ENCODE data around the gene JADE1.

JADE1 gene

DNA sequence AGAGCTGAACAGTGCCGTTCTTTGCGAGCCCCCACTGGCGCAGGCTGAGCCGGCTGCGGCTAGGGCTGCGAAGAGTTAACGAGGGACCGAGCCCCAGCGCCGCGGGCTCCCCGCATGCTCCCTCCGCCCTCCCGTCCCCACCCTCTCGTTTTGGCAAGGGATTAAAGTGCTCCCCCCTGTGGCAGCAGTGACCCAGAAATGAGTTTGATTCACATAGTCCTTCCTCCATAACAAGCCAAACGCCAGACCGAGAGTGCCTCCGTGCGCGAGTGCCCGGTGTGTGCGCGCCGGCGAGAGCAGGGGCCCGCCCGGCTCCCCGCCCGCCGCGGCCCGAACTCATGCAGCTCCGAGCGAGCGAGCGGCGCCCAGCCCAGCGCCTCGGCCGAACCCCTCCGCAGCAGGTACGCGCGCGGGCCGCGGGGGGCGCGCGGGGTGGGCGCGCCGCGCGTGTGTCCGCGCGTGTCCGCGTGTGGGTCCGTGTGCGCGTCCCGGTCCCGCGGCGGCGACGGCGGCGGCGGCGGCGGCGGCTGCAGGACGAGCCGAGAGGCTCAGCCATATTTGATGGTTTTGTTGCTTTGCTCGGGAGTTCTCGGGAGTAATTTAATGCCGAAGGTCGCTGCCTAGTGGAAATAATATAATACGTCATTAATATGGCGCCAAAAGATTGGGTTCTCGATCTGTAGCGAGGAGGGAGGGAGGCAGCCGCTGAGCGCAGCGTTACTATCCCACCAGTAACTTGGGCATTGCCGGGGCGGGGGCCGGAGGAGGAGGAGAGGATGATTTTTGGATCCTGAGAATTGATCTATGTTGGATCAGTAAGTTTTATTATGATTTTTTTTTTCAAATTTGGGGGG is at the start of gene JADE1:
TSS of gene JADE1 (plus strand) at position 224 of the 854 bp plus-strand sequence. CDS start 22,059 bp downstream, outside the sequence.
- peak; percentile 84 for DNase-seq

DNA sequence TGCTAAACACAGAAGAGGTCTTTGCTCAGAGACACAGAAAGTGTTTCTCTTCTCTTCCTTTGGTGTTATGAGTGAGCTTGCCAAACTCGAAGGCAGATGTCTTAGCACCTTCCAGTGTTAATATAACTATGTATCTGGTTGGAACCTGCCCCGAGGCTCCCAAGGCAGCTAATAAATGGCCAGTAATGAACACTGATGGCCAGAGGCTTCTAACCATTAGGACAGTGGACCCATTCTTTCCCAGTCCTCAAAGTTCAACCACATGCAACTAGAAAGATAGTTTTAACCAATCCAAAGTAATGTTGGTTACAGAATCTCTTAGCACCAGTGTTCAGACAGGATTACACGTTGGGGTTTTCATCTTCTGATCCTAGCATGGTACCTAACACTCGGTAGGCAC is 42.7 kb upstream of the JADE1 start:
- DNase-seq, result no peak

- no peak for DNase-seq
Observed at GRCh38 chr4:128768373-128768996, 41.0 kb upstream of the JADE1 start.

GRCh38 chr4:128769011-128769410 is 40.5 kb upstream of the JADE1 start:
- DNase-seq, result no peak

DNA sequence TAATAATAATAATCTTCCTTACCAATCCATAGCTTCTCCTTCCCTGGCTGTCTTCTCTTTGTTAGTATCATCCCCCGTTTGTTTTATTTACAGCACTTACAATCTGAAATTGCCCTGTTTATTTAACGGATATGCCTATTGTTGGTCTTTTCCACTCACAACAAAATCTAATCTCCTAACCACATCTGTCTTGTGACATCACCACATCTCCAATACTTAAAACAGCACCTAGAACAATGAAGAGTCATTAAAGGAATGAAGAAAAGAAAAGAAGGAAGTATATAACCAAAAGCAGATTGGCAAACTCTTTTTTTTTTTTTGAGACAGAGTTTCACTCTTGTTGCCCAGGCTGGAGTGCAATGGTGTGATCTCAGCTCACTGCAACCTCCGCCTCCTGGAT is 38.7 kb upstream of the JADE1 start:
- DNase-seq, result no peak

DNA sequence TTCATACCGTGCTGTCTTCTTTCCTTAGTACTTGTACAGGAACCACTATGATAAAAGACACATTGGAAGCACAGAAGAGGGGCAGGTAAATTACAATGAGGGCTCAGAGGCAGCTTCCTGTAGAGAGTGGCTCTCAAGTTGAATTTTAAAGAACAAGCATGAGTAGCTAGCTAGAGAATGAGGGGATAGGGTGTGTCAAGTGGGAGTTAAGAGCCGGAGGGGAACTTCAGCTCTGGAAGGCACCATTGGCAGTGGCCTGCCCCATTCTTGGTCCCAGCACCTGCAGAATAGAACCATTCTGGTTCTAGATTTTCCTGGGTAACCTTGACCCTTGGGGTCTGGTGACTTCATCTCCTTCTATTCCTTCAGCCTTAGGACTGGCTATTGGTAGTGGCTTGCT is 34.0 kb upstream of the JADE1 start:
- DNase-seq, result no peak

GRCh38 chr4:128775916-128776315 is 33.6 kb upstream of the JADE1 start:
- DNase-seq, result no peak

GRCh38 chr4:128776794-128777216 is 32.7 kb upstream of the JADE1 start:
- no peak for DNase-seq

GRCh38 chr4:128780688-128781087 is 28.8 kb upstream of the JADE1 start:
- DNase-seq, result no peak

- DNase-seq, result no peak
Observed at GRCh38 chr4:128782076-128782715, 27.3 kb upstream of the JADE1 start.

DNA sequence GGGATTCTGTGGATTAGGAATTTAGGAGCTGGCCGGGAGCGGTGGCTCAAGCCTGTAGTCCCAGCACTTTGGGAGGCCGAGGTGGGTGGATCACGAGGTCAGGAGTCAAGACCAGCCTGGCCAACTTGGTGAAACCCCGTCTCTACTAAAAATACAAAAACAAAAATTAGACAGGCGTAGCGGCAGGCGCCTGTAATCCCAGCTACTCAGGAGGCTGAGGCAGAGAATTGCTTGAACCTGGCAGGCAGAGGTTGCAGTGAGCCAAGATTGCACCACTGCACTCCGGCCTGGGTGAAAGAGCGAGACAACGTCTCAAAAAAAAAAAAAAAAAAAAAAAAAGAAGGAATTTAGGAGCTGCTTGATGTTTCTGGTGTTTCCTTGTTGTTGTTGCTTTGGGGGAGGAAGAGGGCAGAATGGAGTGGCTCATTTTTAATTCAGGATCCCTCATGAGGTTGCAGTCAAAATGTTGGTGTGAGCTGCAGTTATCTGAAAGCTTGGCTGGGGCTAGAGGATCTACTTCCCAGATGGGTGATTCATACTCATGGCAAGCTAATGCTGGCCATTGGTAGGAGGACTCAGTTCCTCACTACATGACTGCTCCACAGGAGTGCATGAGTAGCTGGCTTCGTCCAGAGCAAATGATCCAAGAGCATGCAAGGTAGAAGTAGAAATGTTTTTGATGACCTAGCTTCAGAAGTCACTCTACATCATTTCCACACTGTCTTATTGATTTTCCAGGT is 26.5 kb upstream of the JADE1 start:
- DNase-seq, result no peak

- DNase-seq, result no peak
Observed at GRCh38 chr4:128787509-128788311, 21.8 kb upstream of the JADE1 start.

DNA sequence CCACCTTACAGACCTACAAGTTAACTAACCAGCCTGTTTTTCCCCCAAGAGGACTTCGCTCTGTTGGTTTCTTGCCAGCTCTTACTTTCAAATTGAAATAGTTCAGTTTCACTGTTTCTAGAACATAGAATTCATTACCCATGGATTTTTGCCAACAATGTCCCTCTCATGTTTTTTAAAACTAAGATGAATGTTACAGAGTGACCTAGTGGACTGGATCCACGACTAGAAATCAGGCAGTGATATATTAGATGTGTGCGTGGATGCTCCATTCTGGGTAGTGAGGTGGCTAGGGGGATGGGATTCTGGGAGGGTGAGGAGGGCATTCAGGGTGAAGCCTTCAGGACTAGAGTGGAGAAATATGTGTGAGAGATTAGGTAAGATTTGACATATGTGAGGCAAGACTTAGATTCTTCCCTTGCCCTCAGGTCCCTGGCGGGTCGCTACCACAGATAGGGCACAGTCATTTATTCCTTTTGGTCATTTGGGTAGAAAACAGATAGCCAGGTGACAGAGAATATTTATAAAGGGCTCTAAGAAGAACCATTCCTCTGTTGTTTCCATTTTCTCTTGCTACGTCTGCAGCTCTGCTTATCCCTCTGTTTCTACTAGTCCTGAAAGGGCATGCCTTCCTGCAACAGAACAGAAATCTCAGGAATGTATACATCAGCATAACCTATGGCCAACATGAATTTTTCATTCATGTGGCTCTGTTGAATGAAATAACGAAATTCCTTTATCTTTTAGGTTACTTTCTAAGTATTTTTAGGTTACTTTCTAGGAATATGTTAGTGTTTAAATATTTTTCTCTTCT is 15.4 kb upstream of the JADE1 start:
- no peak for DNase-seq

DNA sequence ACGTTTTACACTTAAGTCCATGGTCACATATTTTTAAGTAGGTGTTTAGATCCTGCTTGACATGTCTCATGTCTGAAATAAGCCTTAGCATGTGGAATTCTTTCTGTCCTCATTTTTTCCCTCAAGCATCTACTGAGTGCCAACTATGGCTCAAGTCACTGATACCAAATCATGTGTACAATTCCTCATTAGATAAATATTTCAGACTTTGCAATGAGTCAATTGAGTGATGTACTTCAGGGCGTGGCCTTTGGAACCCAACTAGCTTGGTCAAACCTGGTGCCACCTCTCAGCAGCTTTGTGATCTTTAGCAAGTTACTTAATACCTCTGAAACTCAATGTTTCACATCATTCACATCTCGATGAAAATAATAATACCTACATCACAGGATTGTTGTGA is 12.6 kb upstream of the JADE1 start:
- DNase-seq, result no peak

DNA sequence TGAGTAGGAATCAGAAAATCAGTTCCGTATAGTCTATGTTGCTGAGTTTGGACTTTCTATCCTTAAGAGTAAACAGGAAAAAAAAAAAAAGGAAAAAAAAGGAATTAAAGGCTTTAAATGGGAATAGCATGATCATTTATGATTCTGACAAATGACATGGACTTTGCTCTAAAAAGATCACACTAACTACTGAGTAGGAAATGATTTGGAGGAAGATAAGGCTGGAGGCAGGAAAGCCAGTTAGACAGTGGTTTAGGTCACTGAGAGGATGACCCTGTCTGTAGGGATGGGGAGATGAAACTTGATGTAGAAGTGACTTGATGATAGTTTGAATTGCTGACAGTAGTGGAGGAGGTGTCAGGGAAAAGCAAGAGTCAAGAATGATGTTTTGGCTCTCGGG is 9.2 kb upstream of the JADE1 start:
- no peak for DNase-seq

DNA sequence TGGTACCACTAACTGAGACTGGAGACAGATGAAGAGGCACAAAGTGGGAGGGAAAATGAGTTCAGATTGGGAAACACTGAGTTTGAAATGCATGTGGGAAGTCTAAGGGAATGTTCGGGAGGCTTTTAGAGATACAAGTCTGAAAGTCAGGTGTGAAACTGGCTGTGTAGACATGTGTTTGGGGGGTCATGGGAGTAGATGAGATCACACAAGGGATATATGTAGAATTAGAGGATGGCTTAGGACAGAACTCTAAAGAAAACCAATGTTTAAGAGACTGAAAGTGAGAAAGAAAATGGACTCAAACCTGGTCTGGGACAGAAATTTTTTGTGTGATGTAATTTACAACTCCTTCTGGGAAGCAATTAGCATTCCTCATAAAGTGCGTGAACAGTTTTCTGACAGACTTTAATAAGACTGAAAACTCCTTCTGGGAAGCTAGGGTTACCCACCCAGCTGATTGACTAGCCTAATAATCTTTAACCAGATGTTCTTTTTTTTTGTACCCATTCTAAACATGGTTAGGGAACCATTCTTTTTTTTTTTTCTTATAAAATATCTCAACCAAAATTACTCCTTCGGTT is 8.7 kb upstream of the JADE1 start:
- no peak for DNase-seq

GRCh38 chr4:128802680-128803628 is 6.5 kb upstream of the JADE1 start:
- no peak for DNase-seq

GRCh38 chr4:128803783-128804182 is 5.7 kb upstream of the JADE1 start:
- DNase-seq, result no peak

DNA sequence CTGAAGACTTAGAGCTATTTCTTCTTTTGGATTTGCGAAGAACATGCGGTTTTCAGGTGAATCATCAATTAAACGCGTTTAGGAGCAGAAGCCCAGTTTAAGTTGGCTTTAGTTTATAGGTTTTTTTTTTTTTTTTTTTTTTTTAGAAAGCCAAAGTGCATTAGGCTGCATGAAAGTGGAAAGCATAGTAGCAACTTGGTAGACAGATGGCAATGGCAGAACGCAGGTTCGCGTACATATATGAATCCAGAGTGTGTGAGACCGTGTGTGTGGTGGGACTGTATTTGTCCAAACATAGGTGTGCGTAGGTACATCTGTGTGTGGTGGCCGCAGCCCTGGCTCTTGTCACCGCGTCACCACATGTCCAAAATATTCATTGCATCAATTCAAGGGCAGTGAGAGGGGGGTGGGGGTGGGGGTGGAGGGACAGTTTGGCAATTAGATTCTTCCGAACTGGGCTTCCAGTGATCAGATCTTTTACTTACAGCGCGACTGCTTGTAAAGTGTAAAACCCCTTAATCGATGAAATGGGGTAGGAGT is 901 bp downstream of the JADE1 start:
- peak; percentile 41 for DNase-seq

All from NCI-H146 (cell line).